Left colon (tissue), 2 donors: ENCODE results near the gene CHDH. TPM values are rescaled to one million over a fixed set of nuclear protein-coding genes. Genes with fewer than 3 reads are reported as not detected.

Source experiments
- ATAC-seq: fragments of 200-7000 bp; cut with Tn5 transposase; one replicate; pipeline ENCODE4 v1.9.1; 2020; ENCODE audit warnings: mild to moderate bottlenecking, moderate library complexity
- DNase-seq, 2 donors: peaks; one replicate each; pipeline ENCODE4 v3.0.0-alpha.2; 2020
- intact Hi-C, 2 donors: fragments of 100-400 bp; cut with DNase I in 1 of 2; cut with micrococcal nuclease in 1 of 2; formaldehyde crosslinking; loops; one replicate each; pipeline versions ENCODE4 v1.11.2 to v1.14.0; 2022; cut with DNase I, micrococcal nuclease
- total RNA-seq, 2 donors: library from RNA; stranded (reverse); fragmentation: NEBNext Ultra II Directional; extraction: Animal tissue kit (Norgen Biotek cat#: 25700); gene quantifications; one replicate each; pipeline ENCODE4 v1.2.1, GENCODE V29; 2021
- donor health status: DM: no; HTN: no; CAD: no.
- donor health status: DM: yes; HTN: yes; CAD: no.

Gene CHDH
- total RNA-seq, 2 donors from 2014 or later: 30.6 to 34.1 TPM

DNA sequence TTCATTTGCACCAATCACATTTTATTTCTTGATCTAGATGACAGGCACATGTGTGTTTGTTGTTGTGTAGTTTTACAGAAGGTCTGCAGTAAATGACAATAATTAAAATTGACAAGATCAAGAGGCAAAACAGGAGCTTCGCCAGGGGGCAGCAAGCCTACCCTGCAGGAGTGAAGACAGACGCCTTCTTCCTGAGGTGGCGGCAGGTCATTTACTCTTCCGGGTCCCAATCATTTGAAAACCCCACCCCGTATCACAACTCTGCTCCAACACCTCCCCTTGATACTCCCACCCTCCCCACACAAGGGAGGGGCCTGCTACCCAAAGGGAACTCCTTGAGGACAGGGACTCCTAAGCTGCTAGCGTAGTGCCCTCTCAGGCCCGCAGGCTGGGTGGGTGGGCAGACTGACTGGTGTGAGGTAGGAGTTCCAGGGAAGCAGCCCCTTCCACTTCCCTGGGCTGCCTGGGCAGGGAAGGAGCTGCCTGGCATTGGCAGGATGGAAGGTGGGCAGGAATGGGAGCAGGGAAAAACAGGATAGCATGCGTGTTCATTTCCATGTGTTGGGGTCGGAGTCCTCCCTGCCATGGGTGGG is 13.1 kb downstream of the CHDH start:
- ATAC-seq: no peak
- intact Hi-C loops: no loop called here
- no peak for DNase-seq

- intact Hi-C loops: no loop called here
- no peak for ATAC-seq
Observed at GRCh38 chr3:53830944-53831343, 15.3 kb downstream of the CHDH start.

GRCh38 chr3:53829605-53830004 is 16.6 kb downstream of the CHDH start:
- ATAC-seq (peak; percentile 68), DNase-seq (no peak)
- intact Hi-C loops: no loop called here

More at GRCh38 chr3:53830944-53831343, 15.3 kb downstream of the CHDH start:
- no peak for DNase-seq

DNA sequence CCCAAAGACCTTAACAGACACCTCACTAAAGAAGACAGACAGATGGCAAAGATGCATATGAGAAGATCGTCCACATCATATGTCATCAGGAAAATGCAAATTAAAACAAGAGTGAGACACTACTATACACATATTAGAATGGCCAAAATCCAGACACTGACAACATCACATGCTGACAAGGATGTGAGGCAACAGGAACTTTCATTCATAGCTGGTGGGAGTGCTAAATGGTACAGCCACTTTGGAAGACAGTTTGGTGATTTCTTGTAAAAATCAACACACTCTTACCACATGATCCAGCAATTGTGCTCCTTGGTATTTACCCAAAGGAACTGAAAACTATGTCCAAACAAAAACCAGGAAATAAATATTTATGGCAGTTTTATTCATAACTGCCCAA is 17.6 kb downstream of the CHDH start:
- ATAC-seq: peak; percentile 22
- no peak for DNase-seq
- intact Hi-C loops: no loop called here

DNA sequence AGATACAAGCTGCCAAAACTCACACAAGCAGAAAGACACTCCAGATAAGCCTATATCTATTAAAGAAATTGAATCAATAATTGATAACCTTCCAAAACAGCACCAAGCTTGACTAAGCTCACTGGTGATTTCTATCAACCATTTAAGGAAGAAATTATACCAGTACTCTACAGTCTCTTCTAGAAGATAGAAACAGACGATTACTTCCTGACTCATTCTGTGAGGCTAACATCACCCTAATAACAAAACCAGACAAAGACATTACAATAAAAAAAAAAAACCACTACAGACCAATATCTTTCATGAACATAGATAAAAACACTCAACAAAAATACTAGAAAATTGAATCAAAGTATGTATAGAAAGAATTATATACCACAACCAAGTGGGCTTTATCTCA is 20.2 kb downstream of the CHDH start:
- ATAC-seq (no peak), DNase-seq (no peak)
- intact Hi-C loops: no loop called here

DNA sequence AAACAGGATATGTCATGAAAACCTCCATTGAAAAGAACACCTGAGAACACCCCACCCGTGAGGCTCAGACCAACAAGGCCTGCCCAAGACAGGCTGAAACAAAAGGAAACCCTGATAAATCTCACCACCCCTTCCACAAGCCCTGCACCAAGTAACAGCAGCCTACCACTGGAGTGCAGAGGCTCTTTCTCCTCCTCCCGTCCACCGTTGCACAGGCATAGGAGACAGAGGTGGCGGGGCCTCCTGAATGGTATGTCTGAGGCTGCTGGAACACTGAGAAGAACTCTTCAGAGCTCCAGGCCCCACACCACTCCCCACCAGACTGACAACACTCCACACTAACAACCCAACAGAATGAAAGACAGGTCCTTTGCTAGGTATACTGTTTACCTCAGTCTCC is 21.4 kb downstream of the CHDH start:
- intact Hi-C loops: no loop called here
- ATAC-seq: no peak

GRCh38 chr3:53823956-53824657 is 22.1 kb downstream of the CHDH start:
- intact Hi-C loops: no loop called here
- peak; percentile 15 for ATAC-seq
- DNase-seq: peak in 1 of 2 donors; percentile 17

More for the DNA sequence above, 21.4 kb downstream of the CHDH start:
- no peak for DNase-seq

DNA sequence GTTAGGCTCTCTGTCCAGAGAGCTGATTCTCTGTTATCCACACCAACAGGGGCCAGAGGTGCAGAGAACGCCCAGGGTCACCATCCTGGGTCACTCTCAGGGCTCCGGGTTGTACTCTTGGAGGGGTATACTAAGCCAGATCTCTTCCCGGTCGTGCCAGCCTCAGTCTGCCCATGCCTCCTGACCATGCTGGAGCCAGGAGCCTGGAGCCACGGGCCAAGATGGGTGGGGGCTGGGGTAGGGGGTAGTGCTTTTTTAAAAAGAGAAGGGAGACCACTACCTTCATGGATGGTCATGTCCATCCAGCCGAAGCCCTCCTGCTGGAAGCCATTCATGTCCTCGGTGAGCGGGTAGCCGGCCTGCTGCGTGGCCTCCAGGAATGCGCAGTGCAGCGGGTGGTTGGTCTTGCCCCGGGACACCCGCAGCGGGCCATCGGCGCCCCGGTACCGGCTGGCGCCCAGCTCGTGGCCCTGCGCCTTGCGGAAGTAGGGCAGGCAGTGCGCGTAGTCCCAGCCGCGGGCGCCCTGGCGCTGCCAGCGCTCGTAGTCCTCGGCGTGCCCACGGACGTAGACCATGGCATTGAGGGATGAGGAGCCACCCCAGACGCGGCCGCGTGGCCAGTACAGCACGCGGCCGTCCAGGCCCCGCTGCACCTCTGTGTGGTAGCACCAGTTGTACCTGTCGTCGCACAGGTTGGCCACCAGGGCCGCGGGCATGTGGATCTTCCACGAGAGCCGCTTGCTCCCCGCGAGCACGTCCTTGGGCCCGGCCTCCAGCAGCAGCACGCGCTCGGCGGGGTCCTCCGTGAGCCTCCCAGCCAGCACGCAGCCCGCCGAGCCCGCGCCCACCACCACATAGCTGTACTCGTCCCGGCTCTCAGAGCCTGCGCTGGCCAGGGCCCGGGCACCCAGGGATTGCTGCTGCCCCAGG is 22.9 kb downstream of the CHDH start:
- intact Hi-C loops: no loop called here
- no peak for ATAC-seq
- peak in 1 of 2 donors; percentile 20 for DNase-seq

GRCh38 chr3:53822331-53822741 is 23.9 kb downstream of the CHDH start:
- ATAC-seq: peak; percentile 9
- DNase-seq: peak in 1 of 2 donors; percentile 20
- intact Hi-C loops: no loop called here

GRCh38 chr3:53821631-53822121 is 24.5 kb downstream of the CHDH start:
- intact Hi-C loops: no loop called here
- ATAC-seq: peak; percentile 65
- peak in 1 of 2 donors; percentile 52 for DNase-seq

DNA sequence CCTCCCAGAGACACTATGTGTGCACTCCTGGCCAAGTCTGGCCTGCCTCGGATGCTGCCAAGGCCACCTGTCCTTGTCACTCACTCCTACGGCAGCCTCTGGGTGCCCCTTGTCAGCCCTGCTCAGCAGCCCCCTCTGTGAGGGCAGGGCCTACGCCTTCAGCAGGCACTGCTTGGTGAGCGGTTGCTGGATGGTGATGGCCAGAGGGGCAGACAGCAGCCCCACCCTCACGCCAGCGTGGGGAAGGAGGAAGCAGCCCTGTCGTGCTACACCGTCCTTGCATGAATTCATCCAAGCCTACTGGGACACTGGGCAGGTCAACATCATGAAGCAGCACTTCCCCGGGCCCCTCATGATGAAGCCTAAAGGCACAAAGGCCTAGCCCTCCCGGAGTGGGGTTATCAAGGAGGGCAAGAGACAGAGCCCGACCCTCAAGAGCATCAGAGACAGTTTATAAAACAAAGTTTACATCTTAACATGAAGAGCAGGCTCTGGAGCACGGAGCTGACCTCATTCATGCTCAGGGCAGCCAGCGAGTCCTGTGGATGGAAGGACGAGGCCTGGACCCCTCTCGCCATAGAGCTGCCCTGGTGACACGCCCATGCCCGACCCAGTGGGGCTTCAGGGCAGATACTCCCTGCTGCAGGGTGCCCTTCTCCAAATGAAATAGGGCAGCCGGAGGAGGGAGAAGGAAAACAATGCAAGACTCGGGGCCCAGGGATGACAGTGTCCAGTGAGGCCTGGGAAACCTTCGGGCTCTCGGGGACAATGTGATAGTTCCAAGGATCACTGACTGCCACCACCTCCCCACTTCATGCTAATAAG is 25.3 kb downstream of the CHDH start:
- intact Hi-C loops: no loop called here
- DNase-seq (no peak), ATAC-seq (no peak)

DNA sequence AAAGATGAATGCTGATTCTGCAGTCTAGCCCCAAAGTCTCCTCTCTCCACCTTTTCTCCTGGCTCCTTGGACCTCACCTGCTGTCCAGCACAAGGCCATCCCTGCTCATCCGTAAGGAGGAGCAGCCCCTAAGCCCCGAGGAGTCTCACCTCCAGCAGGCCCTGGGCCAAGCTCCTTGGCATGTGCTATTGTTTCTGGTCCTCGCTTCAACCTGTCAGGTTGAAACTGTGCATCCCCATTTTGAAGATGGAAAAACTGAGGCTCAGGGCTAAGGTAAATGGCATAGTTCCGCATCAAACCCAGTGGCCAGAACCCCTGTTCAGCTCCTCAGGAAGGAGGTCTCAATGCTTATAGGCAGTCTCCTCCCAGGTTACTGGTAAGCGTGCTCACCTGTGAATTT is 26.1 kb downstream of the CHDH start:
- DNase-seq (no peak), ATAC-seq (no peak)
- intact Hi-C loops: no loop called here

GRCh38 chr3:53819163-53819868 is 26.9 kb downstream of the CHDH start:
- no peak for DNase-seq
- ATAC-seq: no peak
- intact Hi-C loops: no loop called here

GRCh38 chr3:53818221-53819162 is 27.7 kb downstream of the CHDH start:
- intact Hi-C loops: no loop called here
- ATAC-seq (no peak), DNase-seq (no peak)

DNA sequence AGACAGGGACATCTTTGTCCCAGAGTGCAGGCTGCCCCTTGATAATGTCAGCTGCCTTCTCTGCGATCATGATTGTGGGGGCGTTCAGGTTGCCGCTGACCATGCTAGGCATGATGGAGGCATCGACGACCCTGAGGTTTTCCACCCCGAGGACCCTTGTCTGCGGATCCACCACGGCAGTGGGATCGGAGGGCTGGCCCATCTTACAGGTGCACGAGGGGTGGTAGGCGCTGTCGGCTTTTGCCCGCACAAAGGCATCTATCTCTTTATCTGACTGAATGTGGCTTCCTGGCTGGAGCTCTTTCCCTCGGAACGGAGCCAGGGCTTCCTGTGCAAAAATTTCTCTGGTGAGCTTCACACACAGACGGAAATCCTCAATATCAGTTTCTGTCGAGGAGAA is 28.4 kb downstream of the CHDH start:
- ATAC-seq (no peak), DNase-seq (no peak)
- intact Hi-C loops: no loop called here

DNA sequence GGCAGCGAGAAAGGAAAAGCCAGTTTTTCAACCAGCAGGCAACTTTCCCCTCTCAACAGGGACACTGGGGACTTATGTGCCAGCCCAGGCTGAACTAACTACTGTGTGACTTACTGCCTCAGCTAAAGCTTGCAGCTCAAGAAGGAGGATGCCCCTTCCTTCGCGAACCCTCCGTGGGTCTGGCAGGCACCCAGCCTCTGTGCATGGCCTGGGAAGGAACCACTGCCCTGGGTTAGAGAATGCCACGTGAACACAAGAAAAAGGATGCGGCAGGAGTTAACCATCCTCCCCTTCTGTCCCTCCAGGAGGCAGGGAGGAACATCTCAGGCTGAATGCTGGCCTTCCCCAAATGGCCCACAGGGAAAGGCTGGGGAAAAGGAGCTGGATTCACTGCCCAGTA is 29.0 kb downstream of the CHDH start:
- intact Hi-C loops: no loop called here
- no peak for ATAC-seq
- DNase-seq: no peak

DNA sequence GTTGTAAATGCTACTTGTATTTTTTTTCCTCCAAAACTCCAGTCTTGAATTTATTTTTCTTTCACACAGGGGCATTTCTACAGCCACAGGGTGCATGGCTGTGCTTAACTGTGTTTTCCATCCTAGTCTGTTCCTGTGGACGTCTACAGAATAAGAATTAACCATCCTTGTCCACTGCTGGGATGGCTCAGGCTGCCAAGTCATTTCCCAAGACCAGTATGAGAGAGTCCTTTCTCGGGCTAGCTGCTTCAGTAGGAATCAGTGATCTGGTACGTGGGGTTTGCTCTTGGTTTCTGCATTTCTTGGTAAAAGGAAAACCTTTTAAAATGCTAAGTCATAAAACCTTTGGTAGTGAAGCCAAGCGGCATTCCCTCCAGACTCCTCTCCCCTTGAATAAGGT is 29.8 kb downstream of the CHDH start:
- no peak for DNase-seq
- ATAC-seq: no peak
- intact Hi-C loops: no loop called here
